ENCODE data around the gene ADGRL3. TPM values are rescaled to one million over a fixed set of nuclear protein-coding genes. Genes with fewer than 3 reads are reported as not detected.
"Not testable (repeated sequence)": the region's sequence is repeated elsewhere in the genome, so short reads cannot be mapped to it uniquely, and the experiment has no call there.

ADGRL3 gene
- total RNA-seq, 1 donor, result under 0.01 TPM

- H3K27me3 ChIP-seq (ENCODE audit: insufficient read depth, low read length), result no peaks in the 10 kb centered on the region
- no peak overlapping the region for H3K4me3 ChIP-seq (ENCODE audit: low read length)
- no peaks in the 10 kb centered on the region for H3K4me1 ChIP-seq (ENCODE audit: insufficient read depth, low read length)
- no peaks in the 10 kb centered on the region for H3K9me3 ChIP-seq (ENCODE audit: low read depth, low read length)
Observed at GRCh38 chr4:61799794-61800193, 599.7 kb downstream of the ADGRL3 start.

DNA sequence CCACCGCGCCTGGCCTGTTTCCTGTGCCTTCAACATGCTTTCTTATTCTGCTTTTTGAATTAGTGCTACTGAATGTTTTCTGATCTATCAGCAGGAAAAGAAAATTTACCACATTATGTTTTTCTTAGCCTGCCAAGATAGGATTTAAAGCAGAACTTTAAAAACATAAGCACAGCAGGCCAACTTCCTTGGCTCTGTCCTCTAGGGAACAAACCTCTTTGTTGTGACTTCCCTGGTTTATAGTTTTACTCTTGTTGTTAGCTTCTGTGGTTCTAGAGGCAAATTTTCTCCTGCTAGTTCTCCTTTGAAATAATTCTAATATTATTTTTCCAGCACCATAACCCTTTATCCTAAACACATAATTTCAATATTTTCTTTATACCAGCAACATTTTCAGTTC lies 605.1 kb downstream of the ADGRL3 start:
- Histone ChIP-seq H3K4me1 (ENCODE audit: insufficient read depth, low read length) (no peaks in the 10 kb centered on the region), H3K4me3 (ENCODE audit: low read length) (no peak overlapping the region), H3K27me3 (ENCODE audit: insufficient read depth, low read length) (no peaks in the 10 kb centered on the region), H3K9me3 (ENCODE audit: low read depth, low read length) (no peaks in the 10 kb centered on the region)

DNA sequence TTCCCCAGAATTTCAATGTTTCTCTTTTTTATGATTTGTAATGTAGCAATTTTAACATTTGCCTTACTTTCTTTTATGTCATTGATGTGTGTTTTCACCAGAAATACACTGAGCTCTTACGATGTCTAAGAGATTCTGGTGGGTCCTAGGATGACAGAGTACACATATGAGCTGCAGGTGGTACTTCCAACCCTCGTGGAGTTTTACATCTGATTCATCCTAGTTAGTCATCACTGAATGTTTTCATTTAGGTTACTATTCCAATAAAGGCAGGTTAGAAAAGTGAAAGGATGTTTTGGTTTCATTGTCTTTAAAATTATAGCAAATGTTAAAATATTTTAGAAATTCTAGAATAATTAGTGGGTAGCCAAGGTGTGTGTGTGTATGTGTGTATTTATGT lies 605.9 kb downstream of the ADGRL3 start:
- Histone ChIP-seq H3K9me3 (ENCODE audit: low read depth, low read length) (no peaks in the 10 kb centered on the region), H3K4me1 (ENCODE audit: insufficient read depth, low read length) (no peaks in the 10 kb centered on the region), H3K4me3 (ENCODE audit: low read length) (no peak overlapping the region), H3K27me3 (ENCODE audit: insufficient read depth, low read length) (no peaks in the 10 kb centered on the region)

- H3K27me3 ChIP-seq (ENCODE audit: insufficient read depth, low read length), result no peaks in the 10 kb centered on the region
- no peak overlapping the region for H3K4me3 ChIP-seq (ENCODE audit: low read length)
- no peaks in the 10 kb centered on the region for H3K9me3 ChIP-seq (ENCODE audit: low read depth, low read length)
- no peaks in the 10 kb centered on the region for H3K4me1 ChIP-seq (ENCODE audit: insufficient read depth, low read length)
Observed at GRCh38 chr4:61812171-61812570, 612.0 kb downstream of the ADGRL3 start.

DNA sequence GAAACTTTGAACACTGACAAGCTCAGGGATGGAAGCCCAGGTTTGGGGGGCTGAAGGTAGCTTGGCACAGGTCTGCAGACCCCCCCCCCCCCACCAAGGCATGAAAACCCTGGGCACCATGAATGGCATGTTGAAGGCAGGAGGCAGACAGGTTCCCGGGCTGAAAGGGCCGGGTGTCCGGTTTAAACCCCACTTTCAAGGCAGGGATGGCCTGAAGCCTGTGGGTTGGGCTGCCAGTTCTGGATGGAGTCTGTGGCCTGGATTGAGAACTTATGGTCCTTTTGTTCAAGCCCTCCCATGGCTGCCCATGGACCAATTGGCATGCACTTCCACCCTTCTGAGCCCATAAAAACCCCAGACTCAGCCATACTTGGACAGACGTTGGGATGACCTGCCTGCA lies 616.9 kb downstream of the ADGRL3 start:
- Histone ChIP-seq H3K4me3 (ENCODE audit: low read length) (no peak overlapping the region), H3K9me3 (ENCODE audit: low read depth, low read length) (no peaks in the 10 kb centered on the region), H3K27me3 (ENCODE audit: insufficient read depth, low read length) (no peaks in the 10 kb centered on the region), H3K4me1 (ENCODE audit: insufficient read depth, low read length) (no peaks in the 10 kb centered on the region)

GRCh38 chr4:61820136-61820535 lies 620.0 kb downstream of the ADGRL3 start:
- Histone ChIP-seq H3K4me3 (ENCODE audit: low read length) (no peak overlapping the region), H3K27me3 (ENCODE audit: insufficient read depth, low read length) (no peaks in the 10 kb centered on the region), H3K9me3 (ENCODE audit: low read depth, low read length) (peaks cover 14% of the 10 kb centered on the region), H3K4me1 (ENCODE audit: insufficient read depth, low read length) (no peaks in the 10 kb centered on the region)

GRCh38 chr4:61824454-61824853 lies 624.3 kb downstream of the ADGRL3 start:
- Histone ChIP-seq H3K4me1 (ENCODE audit: insufficient read depth, low read length) (no peaks in the 10 kb centered on the region), H3K27me3 (ENCODE audit: insufficient read depth, low read length) (no peaks in the 10 kb centered on the region), H3K9me3 (ENCODE audit: low read depth, low read length) (peaks cover 14% of the 10 kb centered on the region), H3K4me3 (ENCODE audit: low read length) (no peak overlapping the region)

GRCh38 chr4:61827907-61828391 lies 627.8 kb downstream of the ADGRL3 start:
- Histone ChIP-seq H3K9me3 (ENCODE audit: low read depth, low read length) (peaks cover 10% of the 10 kb centered on the region), H3K4me1 (ENCODE audit: insufficient read depth, low read length) (no peaks in the 10 kb centered on the region), H3K27me3 (ENCODE audit: insufficient read depth, low read length) (no peaks in the 10 kb centered on the region), H3K4me3 (ENCODE audit: low read length) (no peak overlapping the region)

GRCh38 chr4:61828960-61829359 lies 628.8 kb downstream of the ADGRL3 start:
- no peaks in the 10 kb centered on the region for H3K27me3 ChIP-seq (ENCODE audit: insufficient read depth, low read length)
- peaks cover 8% of the 10 kb centered on the region for H3K9me3 ChIP-seq (ENCODE audit: low read depth, low read length)
- no peaks in the 10 kb centered on the region for H3K4me1 ChIP-seq (ENCODE audit: insufficient read depth, low read length)
- H3K4me3 ChIP-seq (ENCODE audit: low read length), result no peak overlapping the region

GRCh38 chr4:61831987-61832386 lies 631.9 kb downstream of the ADGRL3 start:
- no peak overlapping the region for H3K4me3 ChIP-seq (ENCODE audit: low read length)
- no peaks in the 10 kb centered on the region for H3K9me3 ChIP-seq (ENCODE audit: low read depth, low read length)
- no peaks in the 10 kb centered on the region for H3K27me3 ChIP-seq (ENCODE audit: insufficient read depth, low read length)
- H3K4me1 ChIP-seq (ENCODE audit: insufficient read depth, low read length), result no peaks in the 10 kb centered on the region

DNA sequence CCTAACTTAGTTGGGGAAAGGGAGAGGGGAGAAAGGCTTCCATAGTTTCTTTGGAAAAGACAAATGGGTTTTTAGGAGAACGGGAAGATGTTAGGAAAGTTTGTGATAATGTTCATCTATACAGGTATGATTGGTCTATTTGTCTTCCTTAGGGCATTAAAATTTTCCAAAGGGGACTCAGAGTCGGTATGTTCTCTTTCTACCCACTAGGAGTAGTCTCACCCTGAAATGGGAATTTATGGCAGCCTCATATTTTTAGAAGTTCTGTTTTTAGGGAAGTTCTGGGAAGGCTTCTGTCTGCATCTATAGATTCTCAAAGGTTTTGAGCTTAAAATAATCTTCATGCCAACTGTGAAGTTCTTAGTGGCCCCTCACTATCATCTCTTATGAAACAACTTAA lies 637.3 kb downstream of the ADGRL3 start:
- Histone ChIP-seq H3K4me1 (ENCODE audit: insufficient read depth, low read length) (no peaks in the 10 kb centered on the region), H3K27me3 (ENCODE audit: insufficient read depth, low read length) (no peaks in the 10 kb centered on the region), H3K4me3 (ENCODE audit: low read length) (no peak overlapping the region), H3K9me3 (ENCODE audit: low read depth, low read length) (no peaks in the 10 kb centered on the region)

- H3K9me3 ChIP-seq (ENCODE audit: low read depth, low read length), result no peaks in the 10 kb centered on the region
- H3K4me3 ChIP-seq (ENCODE audit: low read length), result no peak overlapping the region
- H3K4me1 ChIP-seq (ENCODE audit: insufficient read depth, low read length), result no peaks in the 10 kb centered on the region
- no peaks in the 10 kb centered on the region for H3K27me3 ChIP-seq (ENCODE audit: insufficient read depth, low read length)
Observed at GRCh38 chr4:61838072-61838471, 637.9 kb downstream of the ADGRL3 start.

- Histone ChIP-seq H3K9me3 (ENCODE audit: low read depth, low read length) (no peaks in the 10 kb centered on the region), H3K27me3 (ENCODE audit: insufficient read depth, low read length) (no peaks in the 10 kb centered on the region), H3K4me1 (ENCODE audit: insufficient read depth, low read length) (no peaks in the 10 kb centered on the region), H3K4me3 (ENCODE audit: low read length) (no peak overlapping the region)
Observed at GRCh38 chr4:61841714-61842113, 641.6 kb downstream of the ADGRL3 start.

DNA sequence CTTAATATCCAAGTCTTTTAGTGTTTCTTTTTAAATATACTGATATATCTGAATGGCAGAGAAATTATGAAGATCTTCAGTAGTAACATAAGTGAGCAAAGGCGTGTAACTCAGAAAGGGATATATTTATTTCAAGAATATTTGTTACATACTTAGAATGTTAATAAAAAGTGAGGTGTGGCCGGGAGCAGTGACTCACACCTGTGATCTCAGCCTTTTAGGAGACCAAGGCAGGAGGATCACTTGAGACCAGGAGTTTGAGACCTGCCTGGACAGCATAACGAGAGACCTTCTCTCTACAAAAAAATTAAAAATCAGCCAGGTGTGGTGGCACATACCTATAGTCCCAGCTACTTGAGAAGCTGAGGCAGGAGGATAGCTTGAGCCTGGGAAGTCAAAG lies 651.0 kb downstream of the ADGRL3 start:
- H3K4me1 ChIP-seq (ENCODE audit: insufficient read depth, low read length), result no peaks in the 10 kb centered on the region
- H3K27me3 ChIP-seq (ENCODE audit: insufficient read depth, low read length), result no peaks in the 10 kb centered on the region
- no peak overlapping the region for H3K4me3 ChIP-seq (ENCODE audit: low read length)
- no peaks in the 10 kb centered on the region for H3K9me3 ChIP-seq (ENCODE audit: low read depth, low read length)

DNA sequence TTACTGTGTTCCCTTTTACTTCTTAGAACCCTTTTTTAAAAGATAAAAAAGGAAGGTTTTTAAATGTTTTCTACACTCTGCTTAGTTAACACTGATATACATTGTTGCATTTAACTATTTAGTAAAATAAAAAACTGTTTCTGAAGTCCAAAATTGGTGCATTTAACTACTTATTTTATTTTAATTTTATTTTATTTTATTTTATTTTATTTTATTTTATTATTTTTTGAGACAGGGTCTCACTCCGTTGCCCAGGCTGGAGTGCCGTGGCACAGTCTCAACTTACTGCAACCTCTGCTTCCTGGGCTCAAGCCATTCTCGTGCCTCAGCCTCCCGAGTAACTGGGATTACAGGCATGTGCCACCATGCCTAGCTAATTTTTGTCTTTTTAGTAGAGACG lies 652.0 kb downstream of the ADGRL3 start:
- not testable (repeated sequence) for H3K4me1 ChIP-seq (ENCODE audit: insufficient read depth, low read length); H3K9me3 ChIP-seq (ENCODE audit: low read depth, low read length); H3K4me3 ChIP-seq (ENCODE audit: low read length); H3K27me3 ChIP-seq (ENCODE audit: insufficient read depth, low read length)

DNA sequence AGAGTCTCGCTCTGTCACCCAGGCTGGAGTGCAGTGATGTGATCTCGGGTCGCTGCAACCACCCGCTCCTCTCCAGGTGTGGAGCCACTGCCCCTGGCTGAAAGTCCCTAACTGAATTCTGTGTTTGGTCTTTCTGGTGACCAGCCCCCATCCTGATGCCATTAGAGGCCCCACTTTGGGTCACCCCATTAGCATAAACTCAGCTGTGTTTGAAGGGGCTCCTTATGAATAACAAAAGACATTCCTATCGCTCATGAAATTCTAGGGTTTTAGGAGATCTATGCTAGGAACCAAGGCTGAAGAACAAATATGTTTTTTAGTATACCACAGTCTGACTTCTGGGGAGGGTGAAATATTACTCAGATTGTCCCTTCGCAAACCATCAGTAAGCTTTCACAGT lies 652.9 kb downstream of the ADGRL3 start:
- H3K4me1 ChIP-seq (ENCODE audit: insufficient read depth, low read length), result no peaks in the 10 kb centered on the region
- no peaks in the 10 kb centered on the region for H3K9me3 ChIP-seq (ENCODE audit: low read depth, low read length)
- H3K27me3 ChIP-seq (ENCODE audit: insufficient read depth, low read length), result no peaks in the 10 kb centered on the region
- H3K4me3 ChIP-seq (ENCODE audit: low read length), result no peak overlapping the region

GRCh38 chr4:61860376-61860775 lies 660.2 kb downstream of the ADGRL3 start:
- Histone ChIP-seq H3K9me3 (ENCODE audit: low read depth, low read length) (no peaks in the 10 kb centered on the region), H3K4me1 (ENCODE audit: insufficient read depth, low read length) (no peaks in the 10 kb centered on the region), H3K27me3 (ENCODE audit: insufficient read depth, low read length) (no peaks in the 10 kb centered on the region), H3K4me3 (ENCODE audit: low read length) (no peak overlapping the region)
